ENCODE data around the gene TRAM2. TPM values are rescaled to one million over a fixed set of nuclear protein-coding genes. Genes with fewer than 3 reads are reported as not detected.

TRAM2 gene
- total RNA-seq, 1 experiment from 2014 or later: 13.4 TPM

DNA sequence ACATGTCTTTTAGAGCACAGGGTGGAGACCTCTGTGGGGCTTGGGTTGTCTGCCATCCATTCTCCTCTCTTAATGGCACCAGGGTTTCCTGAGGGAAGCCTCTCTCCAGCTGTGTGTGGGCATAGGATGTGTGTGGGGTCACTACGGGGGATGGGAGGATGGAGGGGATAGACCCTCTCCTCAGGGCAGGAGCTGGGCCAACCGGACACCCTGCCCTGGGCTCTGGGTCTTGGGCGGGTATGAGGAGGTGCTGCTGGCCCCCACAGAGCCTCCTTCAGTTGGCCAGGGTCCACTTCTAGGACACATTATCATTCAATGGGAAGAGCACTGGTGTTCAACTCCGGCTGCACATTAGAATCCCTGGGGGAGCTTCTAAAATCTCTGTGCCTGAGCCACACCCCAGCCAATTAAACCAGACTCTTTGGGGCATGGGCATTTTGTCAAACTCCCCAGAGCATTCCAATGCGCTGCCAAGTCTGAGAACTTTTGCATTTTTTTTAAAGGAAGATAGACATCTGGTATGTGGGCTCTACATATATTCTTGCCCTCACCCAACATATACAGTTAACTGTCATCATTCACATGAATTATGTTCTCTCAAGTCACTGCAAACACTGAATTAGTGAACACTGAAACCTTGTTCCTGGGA is 38.5 kb downstream of the TRAM2 start:
- Mint-ChIP-seq H3K4me1 (peaks cover 51% of the 10 kb centered on the region), H3K4me3 (no peak overlapping the region), H3K36me3 (no peaks in the 10 kb centered on the region; the same call in 1 of the 2 replicates), H3K27me3 (ENCODE audit: low read depth) (no peaks in the 10 kb centered on the region), H3K27ac (no peak overlapping the region), H3K9me3 (no peaks in the 10 kb centered on the region)
- CTCF ChIA-PET: interaction anchor here (1.1 kb wide), 1 partner anchor 114 kb away, joined by 3 read pairs; no protein-coding TSS in a partner anchor
- TF ChIP-seq ZNF263 (CRISPR knock-in tag; IDR thresholded peaks at IDR 0.05; ENCODE audit: low read depth) (no peak), ZNF138 (CRISPR knock-in tag; conservative IDR thresholded peaks at IDR 0.05) (no peak)
- TF ChIP-seq, protein P1, sequence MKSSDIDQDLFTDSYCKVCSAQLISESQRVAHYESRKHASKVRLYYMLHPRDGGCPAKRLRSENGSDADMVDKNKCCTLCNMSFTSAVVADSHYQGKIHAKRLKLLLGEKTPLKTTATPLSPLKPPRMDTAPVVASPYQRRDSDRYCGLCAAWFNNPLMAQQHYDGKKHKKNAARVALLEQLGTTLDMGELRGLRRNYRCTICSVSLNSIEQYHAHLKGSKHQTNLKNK (CRISPR knock-in tag; IDR thresholded peaks at IDR 0.05): no peak
- ATAC-seq: no peak
- no peak for DNase-seq (ENCODE audit: low spot score)
- POLR2A ChIA-PET: no interaction called here

DNA sequence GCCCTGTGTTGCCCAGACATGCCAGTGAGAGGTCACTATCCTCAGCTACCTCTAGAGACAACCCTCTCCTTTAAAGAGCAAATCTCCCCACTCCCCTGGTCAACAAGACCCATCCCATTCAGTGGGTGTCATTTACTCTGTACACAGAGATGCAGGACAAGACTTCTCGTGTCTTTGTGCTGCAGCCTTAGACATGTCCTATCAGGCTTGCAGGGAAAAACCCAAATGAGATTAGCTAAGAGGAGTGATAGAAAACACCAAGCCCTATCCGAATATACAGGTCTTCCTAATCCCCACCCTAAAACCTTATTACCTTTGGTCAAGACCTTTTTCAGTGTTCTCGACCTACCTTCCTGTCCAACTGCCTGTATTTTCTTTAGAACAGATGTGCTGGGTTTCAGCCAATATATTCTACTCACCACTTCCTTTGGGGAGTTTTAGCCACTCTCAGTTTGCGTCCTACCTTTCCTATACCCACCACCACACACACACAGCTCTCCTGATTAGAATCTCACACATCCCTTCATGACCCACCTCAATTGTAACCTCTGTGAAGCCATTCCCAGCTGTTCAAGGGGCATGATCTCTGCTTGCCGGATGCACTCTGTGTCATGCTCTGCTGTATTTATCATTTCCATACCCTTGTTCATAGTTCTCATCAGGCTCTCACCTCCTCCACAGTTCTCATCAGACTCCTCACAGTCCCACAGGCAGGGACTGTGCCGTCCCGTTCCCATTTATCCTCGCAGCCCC is 39.7 kb downstream of the TRAM2 start:
- H3K36me3 Mint-ChIP-seq: no peaks in the 10 kb centered on the region; the same call in 1 of the 2 replicates
- ATAC-seq (no peak), DNase-seq (ENCODE audit: low spot score) (no peak)
- CTCF ChIA-PET: interaction anchor here (1.1 to 1.9 kb wide), 3 partner anchors 11 to 115 kb away, joined by 3 to 8 read pairs (median 3); no protein-coding TSS in a partner anchor
- no peaks in the 10 kb centered on the region for H3K27me3 Mint-ChIP-seq (ENCODE audit: low read depth)
- TF ChIP-seq, protein P2, sequence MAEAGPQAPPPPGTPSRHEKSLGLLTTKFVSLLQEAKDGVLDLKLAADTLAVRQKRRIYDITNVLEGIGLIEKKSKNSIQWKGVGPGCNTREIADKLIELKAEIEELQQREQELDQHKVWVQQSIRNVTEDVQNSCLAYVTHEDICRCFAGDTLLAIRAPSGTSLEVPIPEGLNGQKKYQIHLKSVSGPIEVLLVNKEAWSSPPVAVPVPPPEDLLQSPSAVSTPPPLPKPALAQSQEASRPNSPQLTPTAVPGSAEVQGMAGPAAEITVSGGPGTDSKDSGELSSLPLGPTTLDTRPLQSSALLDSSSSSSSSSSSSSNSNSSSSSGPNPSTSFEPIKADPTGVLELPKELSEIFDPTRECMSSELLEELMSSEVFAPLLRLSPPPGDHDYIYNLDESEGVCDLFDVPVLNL (CRISPR knock-in tag; IDR thresholded peaks at IDR 0.05; ENCODE audit: borderline replicate concordance, low read depth): no peak
- TF ChIP-seq, protein P3, sequence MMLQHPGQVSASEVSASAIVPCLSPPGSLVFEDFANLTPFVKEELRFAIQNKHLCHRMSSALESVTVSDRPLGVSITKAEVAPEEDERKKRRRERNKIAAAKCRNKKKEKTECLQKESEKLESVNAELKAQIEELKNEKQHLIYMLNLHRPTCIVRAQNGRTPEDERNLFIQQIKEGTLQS (CRISPR knock-in tag; conservative IDR thresholded peaks at IDR 0.05): no peak
- TF ChIP-seq SP1 (CRISPR knock-in tag; conservative IDR thresholded peaks at IDR 0.05) (no peak), NR1H2 (CRISPR knock-in tag; IDR thresholded peaks at IDR 0.05) (no peak), ZNF423 (CRISPR knock-in tag; IDR thresholded peaks at IDR 0.05) (no peak)
- TF ChIP-seq, protein P4, sequence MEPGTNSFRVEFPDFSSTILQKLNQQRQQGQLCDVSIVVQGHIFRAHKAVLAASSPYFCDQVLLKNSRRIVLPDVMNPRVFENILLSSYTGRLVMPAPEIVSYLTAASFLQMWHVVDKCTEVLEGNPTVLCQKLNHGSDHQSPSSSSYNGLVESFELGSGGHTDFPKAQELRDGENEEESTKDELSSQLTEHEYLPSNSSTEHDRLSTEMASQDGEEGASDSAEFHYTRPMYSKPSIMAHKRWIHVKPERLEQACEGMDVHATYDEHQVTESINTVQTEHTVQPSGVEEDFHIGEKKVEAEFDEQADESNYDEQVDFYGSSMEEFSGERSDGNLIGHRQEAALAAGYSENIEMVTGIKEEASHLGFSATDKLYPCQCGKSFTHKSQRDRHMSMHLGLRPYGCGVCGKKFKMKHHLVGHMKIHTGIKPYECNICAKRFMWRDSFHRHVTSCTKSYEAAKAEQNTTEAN (CRISPR knock-in tag; IDR thresholded peaks at IDR 0.05): no peak
- POLR2A ChIA-PET: no interaction called here
- peaks cover 43% of the 10 kb centered on the region for H3K4me1 Mint-ChIP-seq
- no peaks in the 10 kb centered on the region for H3K9me3 Mint-ChIP-seq
- no peak overlapping the region for H3K4me3 Mint-ChIP-seq
- H3K27ac Mint-ChIP-seq: peak overlapping the region; percentile 2

DNA sequence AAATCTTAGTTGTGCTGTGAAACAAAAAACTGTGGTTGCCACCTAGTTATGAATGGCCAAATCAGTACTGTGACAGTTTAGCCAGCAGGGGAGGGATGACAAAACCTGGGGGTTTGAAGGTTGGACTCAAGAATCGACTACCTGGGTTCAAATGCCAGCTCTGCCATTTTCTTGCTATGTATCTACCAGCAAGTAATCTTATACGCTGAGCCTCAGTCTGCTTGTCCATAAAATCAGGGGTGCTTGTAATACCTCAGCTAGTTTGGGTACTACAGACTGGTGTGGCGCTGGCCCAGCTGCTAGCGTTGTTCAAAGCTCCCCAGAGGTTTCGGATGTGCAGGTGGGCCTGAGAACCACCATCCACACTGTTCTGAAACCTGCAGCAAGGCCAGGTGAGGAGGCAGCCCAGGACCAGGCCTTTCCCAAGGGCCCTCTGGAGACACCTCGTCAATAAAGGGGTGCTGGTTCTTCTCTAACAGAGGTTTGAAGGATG is 40.4 kb downstream of the TRAM2 start:
- no peaks in the 10 kb centered on the region; the same call in 1 of the 2 replicates for H3K36me3 Mint-ChIP-seq
- CTCF ChIA-PET: interaction anchor here (1.1 to 1.9 kb wide), 2 partner anchors 11 to 16 kb away, joined by 3 to 8 read pairs; no protein-coding TSS in a partner anchor
- H3K4me1 Mint-ChIP-seq: peaks cover 46% of the 10 kb centered on the region
- POLR2A ChIA-PET: interaction anchor here (0.6 kb wide), 1 partner anchor 55 kb away, joined by 3 read pairs; no protein-coding TSS in a partner anchor
- no peak overlapping the region for H3K27ac Mint-ChIP-seq
- no peaks in the 10 kb centered on the region for H3K27me3 Mint-ChIP-seq (ENCODE audit: low read depth)
- ATAC-seq: no peak
- TF ChIP-seq, protein P5, sequence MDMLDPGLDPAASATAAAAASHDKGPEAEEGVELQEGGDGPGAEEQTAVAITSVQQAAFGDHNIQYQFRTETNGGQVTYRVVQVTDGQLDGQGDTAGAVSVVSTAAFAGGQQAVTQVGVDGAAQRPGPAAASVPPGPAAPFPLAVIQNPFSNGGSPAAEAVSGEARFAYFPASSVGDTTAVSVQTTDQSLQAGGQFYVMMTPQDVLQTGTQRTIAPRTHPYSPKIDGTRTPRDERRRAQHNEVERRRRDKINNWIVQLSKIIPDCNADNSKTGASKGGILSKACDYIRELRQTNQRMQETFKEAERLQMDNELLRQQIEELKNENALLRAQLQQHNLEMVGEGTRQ (CRISPR knock-in tag; IDR thresholded peaks at IDR 0.05): no peak
- TF ChIP-seq TEAD4 (CRISPR knock-in tag; IDR thresholded peaks at IDR 0.05): no peak
- no peak for TF ChIP-seq FOXJ3 (CRISPR knock-in tag; IDR thresholded peaks at IDR 0.05; ENCODE audit: borderline replicate concordance)
- TF ChIP-seq, protein P6, sequence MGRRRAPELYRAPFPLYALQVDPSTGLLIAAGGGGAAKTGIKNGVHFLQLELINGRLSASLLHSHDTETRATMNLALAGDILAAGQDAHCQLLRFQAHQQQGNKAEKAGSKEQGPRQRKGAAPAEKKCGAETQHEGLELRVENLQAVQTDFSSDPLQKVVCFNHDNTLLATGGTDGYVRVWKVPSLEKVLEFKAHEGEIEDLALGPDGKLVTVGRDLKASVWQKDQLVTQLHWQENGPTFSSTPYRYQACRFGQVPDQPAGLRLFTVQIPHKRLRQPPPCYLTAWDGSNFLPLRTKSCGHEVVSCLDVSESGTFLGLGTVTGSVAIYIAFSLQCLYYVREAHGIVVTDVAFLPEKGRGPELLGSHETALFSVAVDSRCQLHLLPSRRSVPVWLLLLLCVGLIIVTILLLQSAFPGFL (CRISPR knock-in tag; IDR thresholded peaks at IDR 0.05; ENCODE audit: borderline replicate concordance): no peak
- TF ChIP-seq, protein P7, sequence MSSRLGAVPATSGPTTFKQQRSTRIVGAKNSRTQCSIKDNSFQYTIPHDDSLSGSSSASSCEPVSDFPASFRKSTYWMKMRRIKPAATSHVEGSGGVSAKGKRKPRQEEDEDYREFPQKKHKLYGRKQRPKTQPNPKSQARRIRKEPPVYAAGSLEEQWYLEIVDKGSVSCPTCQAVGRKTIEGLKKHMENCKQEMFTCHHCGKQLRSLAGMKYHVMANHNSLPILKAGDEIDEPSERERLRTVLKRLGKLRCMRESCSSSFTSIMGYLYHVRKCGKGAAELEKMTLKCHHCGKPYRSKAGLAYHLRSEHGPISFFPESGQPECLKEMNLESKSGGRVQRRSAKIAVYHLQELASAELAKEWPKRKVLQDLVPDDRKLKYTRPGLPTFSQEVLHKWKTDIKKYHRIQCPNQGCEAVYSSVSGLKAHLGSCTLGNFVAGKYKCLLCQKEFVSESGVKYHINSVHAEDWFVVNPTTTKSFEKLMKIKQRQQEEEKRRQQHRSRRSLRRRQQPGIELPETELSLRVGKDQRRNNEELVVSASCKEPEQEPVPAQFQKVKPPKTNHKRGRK (CRISPR knock-in tag; IDR thresholded peaks at IDR 0.05; ENCODE audit: borderline replicate concordance): no peak
- no peak for TF ChIP-seq ZNF396 (CRISPR knock-in tag; IDR thresholded peaks at IDR 0.05; ENCODE audit: borderline replicate concordance)
- DNase-seq (ENCODE audit: low spot score): no peak
- no peak overlapping the region for H3K4me3 Mint-ChIP-seq
- H3K9me3 Mint-ChIP-seq: no peaks in the 10 kb centered on the region
